GM23248 (cell line): Measurements from ENCODE around the gene CMIP. TPM values are rescaled to one million over a fixed set of nuclear protein-coding genes. Genes with fewer than 3 reads are reported as not detected.

Experiments used
- DNase-seq: peaks from one replicate; pipeline ENCODE4 v3.0.0-alpha.2; 2015
- H2AFZ ChIP-seq: fragments of 200-600 bp; sonication (generic); 2 replicates; pipeline ENCODE4 v1.6.1; 2016; ENCODE audit warnings: antibody characterized with exemption
- H3F3A ChIP-seq: fragments of 200-600 bp; sonication (generic); 2 replicates; pipeline ENCODE4 v1.6.1; 2016; ENCODE audit warnings: mild to moderate bottlenecking, antibody characterized with exemption, mixed run types; ENCODE audit not compliant: insufficient read depth
- H3K27ac ChIP-seq: fragments of 200-600 bp; sonication (generic); 2 replicates; pipeline ENCODE4 v1.5.1; 2016; ENCODE audit warnings: mild to moderate bottlenecking
- H3K27me3 ChIP-seq: fragments of 200-600 bp; sonication (generic); replicated peaks from 2 replicates; pipeline ENCODE4 v1.6.1; 2016; ENCODE audit warnings: mild to moderate bottlenecking; ENCODE audit not compliant: insufficient read depth
- H3K36me3 ChIP-seq: fragments of 200-600 bp; sonication (generic); 2 replicates; pipeline ENCODE4 v1.6.1; 2016; ENCODE audit warnings: low read depth, mild to moderate bottlenecking
- H3K4me1 ChIP-seq: fragments of 200-600 bp; sonication (generic); 2 replicates; pipeline ENCODE4 v1.6.1; 2016; ENCODE audit warnings: mild to moderate bottlenecking; ENCODE audit not compliant: insufficient read depth
- H3K4me2 ChIP-seq: fragments of 200-600 bp; sonication (generic); one replicate; pipeline ENCODE4 v1.6.1; 2016; ENCODE audit warnings: mild to moderate bottlenecking; ENCODE audit not compliant: unreplicated experiment
- H3K4me3 ChIP-seq: fragments of 200-600 bp; sonication (generic); 2 replicates; pipeline ENCODE4 v1.5.1; 2016; ENCODE audit warnings: mild to moderate bottlenecking
- H3K79me2 ChIP-seq: fragments of 200-600 bp; sonication (generic); 2 replicates; pipeline ENCODE4 v1.6.1; 2016; ENCODE audit warnings: mild to moderate bottlenecking; ENCODE audit not compliant: insufficient read depth
- H3K9ac ChIP-seq: fragments of 200-600 bp; sonication (generic); 2 replicates; pipeline ENCODE4 v1.6.1; 2016; ENCODE audit warnings: mild to moderate bottlenecking
- H3K9me2 ChIP-seq: fragments of 200-600 bp; sonication (generic); 2 replicates; pipeline ENCODE4 v1.6.1; 2016; ENCODE audit warnings: mixed run types, mild to moderate bottlenecking, moderate library complexity; ENCODE audit not compliant: insufficient read depth
- H3K9me3 ChIP-seq: fragments of 200-600 bp; sonication (generic); one replicate; pipeline ENCODE4 v1.6.1; 2017; ENCODE audit warnings: low read depth
- H4K20me1 ChIP-seq: fragments of 200-600 bp; sonication (generic); 2 replicates; pipeline ENCODE4 v1.6.0; 2016; ENCODE audit not compliant: insufficient read depth
- EZH2 ChIP-seq: fragments of 200-600 bp; sonication (generic); IDR thresholded peaks from 2 replicates; pipeline ENCODE4 v1.6.1; 2018; ENCODE audit warnings: antibody characterized with exemption, mild to moderate bottlenecking; ENCODE audit not compliant: insufficient read depth, poor library complexity, severe bottlenecking
- EZH2phosphoT487 ChIP-seq: fragments of 200-600 bp; sonication (generic); IDR thresholded peaks from 2 replicates; pipeline ENCODE4 v1.6.1; 2018; ENCODE audit warnings: antibody characterized with exemption, moderate library complexity, mild to moderate bottlenecking, low read depth; ENCODE audit not compliant: insufficient read depth
- WGBS, 2 experiments: methylation state at CpG; one replicate each; pipeline ENCODE4 v1.1.6; 2015 to 2017; ENCODE audit warnings: low lambda C conversion rate in 2 of 2, low coverage in 1 of 2; ENCODE audit errors: missing lambda C conversion rate in 2 of 2; 5-methylcytosine and 5-hydroxymethylcytosine counted together
- in situ Hi-C: fragments of 300-500 bp; cut with MboI; formaldehyde crosslinking; loops from 2 replicates; pipeline ENCODE4 v1.15.0; 2020
- polyA plus RNA-seq: library from polyadenylated mRNA; unstranded; fragments of >200 nt; fragmentation: Nextera tagmentation; extraction: Ambion mirVana; gene quantifications from 2 replicates; pipeline ENCODE4 v1.2.1, GENCODE V29; 2016
- total RNA-seq: library from RNA; depleted of rRNA; stranded (reverse); fragments of >200 nt; shearing (Covaris generic); gene quantifications from 2 replicates; pipeline ENCODE4 v1.2.3, GENCODE V29; 2014

Gene CMIP
- total and polyA plus RNA-seq, 2 experiments from 2014 or later = 1.5 to 9.5 TPM

GRCh38 chr16:81547939-81548216 lies 103.3 kb downstream of the CMIP start:
- Histone ChIP-seq H3K9ac (no peak overlapping the region), H2AFZ (no peak overlapping the region), H3K4me1 (peaks cover 45% of the 10 kb centered on the region), H3K4me3 (no peak overlapping the region), H3F3A (peaks cover 20% of the 10 kb centered on the region), H3K9me2 (no peaks in the 10 kb centered on the region), H3K79me2 (peaks cover 100% of the 10 kb centered on the region), H3K36me3 (no peaks in the 10 kb centered on the region), H4K20me1 (peaks cover 5% of the 10 kb centered on the region; the same call in 1 of the 2 replicates), H3K27me3 (no peaks in the 10 kb centered on the region), H3K9me3 (no peaks in the 10 kb centered on the region), H3K27ac (no peak overlapping the region), H3K4me2 (no peak overlapping the region)
- WGBS, 2 experiments = 92 to 100% methylated on average over 5 of the region's 5 CpGs
- no peak for DNase-seq
- in situ Hi-C loops = no loop called here
- no peak for TF ChIP-seq EZH2
- TF ChIP-seq EZH2phosphoT487 = no peak

- peaks cover 98% of the 10 kb centered on the region for H3K79me2 ChIP-seq
- WGBS, 2 experiments = 94% methylated on average over 3 of the region's 3 CpGs
- in situ Hi-C loops = no loop called here
Observed at GRCh38 chr16:81548551-81548875, 103.9 kb downstream of the CMIP start.

GRCh38 chr16:81548876-81549546 lies 104.4 kb downstream of the CMIP start:
- no peak overlapping the region for H2AFZ ChIP-seq
- peaks cover 97% of the 10 kb centered on the region for H3K79me2 ChIP-seq
- H3K27ac ChIP-seq = no peak overlapping the region
- TF ChIP-seq EZH2 = no peak
- no peak for TF ChIP-seq EZH2phosphoT487
- H3F3A ChIP-seq = peaks cover 29% of the 10 kb centered on the region
- peaks cover 46% of the 10 kb centered on the region for H3K4me1 ChIP-seq
- no peak overlapping the region for H3K9ac ChIP-seq
- H3K27me3 ChIP-seq = no peaks in the 10 kb centered on the region
- in situ Hi-C loops = no loop called here
- H3K9me2 ChIP-seq = no peaks in the 10 kb centered on the region
- WGBS, 2 experiments = 95 to 96% methylated on average over 10 of the region's 10 CpGs
- H3K9me3 ChIP-seq = no peaks in the 10 kb centered on the region
- H4K20me1 ChIP-seq = no peaks in the 10 kb centered on the region
- no peak overlapping the region for H3K4me2 ChIP-seq
- no peak for DNase-seq
- no peaks in the 10 kb centered on the region for H3K36me3 ChIP-seq
- no peak overlapping the region for H3K4me3 ChIP-seq

More at GRCh38 chr16:81548551-81548875, 103.9 kb downstream of the CMIP start:
- Histone ChIP-seq H3K9me2 (no peaks in the 10 kb centered on the region), H2AFZ (no peak overlapping the region), H3K27me3 (no peaks in the 10 kb centered on the region), H3K27ac (no peak overlapping the region), H3K36me3 (no peaks in the 10 kb centered on the region), H3K4me3 (no peak overlapping the region), H3K4me2 (no peak overlapping the region), H3F3A (peaks cover 24% of the 10 kb centered on the region), H3K9me3 (no peaks in the 10 kb centered on the region), H3K4me1 (peaks cover 46% of the 10 kb centered on the region), H4K20me1 (peaks cover 3% of the 10 kb centered on the region; the same call in 1 of the 2 replicates), H3K9ac (no peak overlapping the region)
- TF ChIP-seq EZH2 (no peak), EZH2phosphoT487 (no peak)
- no peak for DNase-seq

- Histone ChIP-seq H3K4me3 (no peak overlapping the region), H2AFZ (no peak overlapping the region), H3K27me3 (no peaks in the 10 kb centered on the region), H3K9me2 (no peaks in the 10 kb centered on the region), H3K4me2 (no peak overlapping the region), H3F3A (peaks cover 25% of the 10 kb centered on the region), H3K36me3 (no peaks in the 10 kb centered on the region), H3K4me1 (peaks cover 43% of the 10 kb centered on the region), H3K27ac (no peak overlapping the region), H4K20me1 (no peaks in the 10 kb centered on the region), H3K79me2 (peaks cover 97% of the 10 kb centered on the region), H3K9me3 (no peaks in the 10 kb centered on the region), H3K9ac (no peak overlapping the region)
- no peak for DNase-seq
- TF ChIP-seq EZH2 (no peak), EZH2phosphoT487 (no peak)
- in situ Hi-C loops = no loop called here
- 98% methylated on average over 19 of the region's 19 CpGs for WGBS, 2 experiments
Observed at GRCh38 chr16:81549547-81550431, 105.2 kb downstream of the CMIP start.
